ENCODE measurements around the gene PHAF1. TPM values are rescaled to one million over a fixed set of nuclear protein-coding genes. Genes with fewer than 3 reads are reported as not detected.

The PHAF1 gene
- total and polyA plus RNA-seq, 2 of the 13 experiments (the other 11 are each of a cell fraction or from before 2014, with no cell fraction given) = 48.3 to 174 TPM

DNA sequence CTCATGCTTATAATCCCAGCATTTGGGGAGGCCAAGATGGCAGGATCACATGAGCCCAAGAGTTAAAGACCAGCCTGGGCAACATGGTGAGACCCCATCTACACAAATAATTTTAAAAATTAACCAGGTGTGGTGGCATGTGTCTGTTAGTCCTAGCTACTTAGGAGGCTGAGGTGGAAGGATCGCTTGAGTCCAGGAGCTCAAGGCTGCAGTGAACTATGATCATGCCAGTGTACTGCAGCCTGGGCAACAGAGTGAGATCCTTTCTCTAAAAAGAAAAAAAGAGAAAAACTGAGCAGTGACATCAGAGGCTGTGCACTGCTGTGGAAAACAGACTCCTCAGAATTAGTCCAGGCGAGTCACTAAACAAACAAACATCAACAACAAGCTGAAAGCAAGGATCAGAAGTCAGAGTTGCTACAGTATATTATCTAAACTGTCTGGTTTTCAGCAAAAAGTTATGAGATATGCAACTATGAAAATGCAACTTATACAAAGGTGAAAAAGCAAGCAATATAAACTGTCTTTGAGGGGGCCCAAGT, 41.5 kb upstream of the PHAF1 start (continued):
- TF ChIP-seq, protein P1, sequence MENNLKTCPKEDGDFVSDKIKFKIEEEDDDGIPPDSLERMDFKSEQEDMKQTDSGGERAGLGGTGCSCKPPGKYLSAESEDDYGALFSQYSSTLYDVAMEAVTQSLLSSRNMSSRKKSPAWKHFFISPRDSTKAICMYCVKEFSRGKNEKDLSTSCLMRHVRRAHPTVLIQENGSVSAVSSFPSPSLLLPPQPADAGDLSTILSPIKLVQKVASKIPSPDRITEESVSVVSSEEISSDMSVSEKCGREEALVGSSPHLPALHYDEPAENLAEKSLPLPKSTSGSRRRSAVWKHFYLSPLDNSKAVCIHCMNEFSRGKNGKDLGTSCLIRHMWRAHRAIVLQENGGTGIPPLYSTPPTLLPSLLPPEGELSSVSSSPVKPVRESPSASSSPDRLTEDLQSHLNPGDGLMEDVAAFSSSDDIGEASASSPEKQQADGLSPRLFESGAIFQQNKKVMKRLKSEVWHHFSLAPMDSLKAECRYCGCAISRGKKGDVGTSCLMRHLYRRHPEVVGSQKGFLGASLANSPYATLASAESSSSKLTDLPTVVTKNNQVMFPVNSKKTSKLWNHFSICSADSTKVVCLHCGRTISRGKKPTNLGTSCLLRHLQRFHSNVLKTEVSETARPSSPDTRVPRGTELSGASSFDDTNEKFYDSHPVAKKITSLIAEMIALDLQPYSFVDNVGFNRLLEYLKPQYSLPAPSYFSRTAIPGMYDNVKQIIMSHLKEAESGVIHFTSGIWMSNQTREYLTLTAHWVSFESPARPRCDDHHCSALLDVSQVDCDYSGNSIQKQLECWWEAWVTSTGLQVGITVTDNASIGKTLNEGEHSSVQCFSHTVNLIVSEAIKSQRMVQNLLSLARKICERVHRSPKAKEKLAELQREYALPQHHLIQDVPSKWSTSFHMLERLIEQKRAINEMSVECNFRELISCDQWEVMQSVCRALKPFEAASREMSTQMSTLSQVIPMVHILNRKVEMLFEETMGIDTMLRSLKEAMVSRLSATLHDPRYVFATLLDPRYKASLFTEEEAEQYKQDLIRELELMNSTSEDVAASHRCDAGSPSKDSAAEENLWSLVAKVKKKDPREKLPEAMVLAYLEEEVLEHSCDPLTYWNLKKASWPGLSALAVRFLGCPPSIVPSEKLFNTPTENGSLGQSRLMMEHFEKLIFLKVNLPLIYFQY (CRISPR knock-in tag; IDR thresholded peaks at IDR 0.05; ENCODE audit: borderline replicate concordance) = no peak
- no peak for TF ChIP-seq PLRG1 (conservative IDR thresholded peaks at IDR 0.05)
- TF ChIP-seq, protein P2, sequence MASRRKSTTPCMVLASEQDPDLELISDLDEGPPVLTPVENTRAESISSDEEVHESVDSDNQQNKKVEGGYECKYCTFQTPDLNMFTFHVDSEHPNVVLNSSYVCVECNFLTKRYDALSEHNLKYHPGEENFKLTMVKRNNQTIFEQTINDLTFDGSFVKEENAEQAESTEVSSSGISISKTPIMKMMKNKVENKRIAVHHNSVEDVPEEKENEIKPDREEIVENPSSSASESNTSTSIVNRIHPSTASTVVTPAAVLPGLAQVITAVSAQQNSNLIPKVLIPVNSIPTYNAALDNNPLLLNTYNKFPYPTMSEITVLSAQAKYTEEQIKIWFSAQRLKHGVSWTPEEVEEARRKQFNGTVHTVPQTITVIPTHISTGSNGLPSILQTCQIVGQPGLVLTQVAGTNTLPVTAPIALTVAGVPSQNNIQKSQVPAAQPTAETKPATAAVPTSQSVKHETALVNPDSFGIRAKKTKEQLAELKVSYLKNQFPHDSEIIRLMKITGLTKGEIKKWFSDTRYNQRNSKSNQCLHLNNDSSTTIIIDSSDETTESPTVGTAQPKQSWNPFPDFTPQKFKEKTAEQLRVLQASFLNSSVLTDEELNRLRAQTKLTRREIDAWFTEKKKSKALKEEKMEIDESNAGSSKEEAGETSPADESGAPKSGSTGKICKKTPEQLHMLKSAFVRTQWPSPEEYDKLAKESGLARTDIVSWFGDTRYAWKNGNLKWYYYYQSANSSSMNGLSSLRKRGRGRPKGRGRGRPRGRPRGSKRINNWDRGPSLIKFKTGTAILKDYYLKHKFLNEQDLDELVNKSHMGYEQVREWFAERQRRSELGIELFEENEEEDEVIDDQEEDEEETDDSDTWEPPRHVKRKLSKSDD (CRISPR knock-in tag; IDR thresholded peaks at IDR 0.05; ENCODE audit: low read depth) = no peak
- TF ChIP-seq, protein P3, sequence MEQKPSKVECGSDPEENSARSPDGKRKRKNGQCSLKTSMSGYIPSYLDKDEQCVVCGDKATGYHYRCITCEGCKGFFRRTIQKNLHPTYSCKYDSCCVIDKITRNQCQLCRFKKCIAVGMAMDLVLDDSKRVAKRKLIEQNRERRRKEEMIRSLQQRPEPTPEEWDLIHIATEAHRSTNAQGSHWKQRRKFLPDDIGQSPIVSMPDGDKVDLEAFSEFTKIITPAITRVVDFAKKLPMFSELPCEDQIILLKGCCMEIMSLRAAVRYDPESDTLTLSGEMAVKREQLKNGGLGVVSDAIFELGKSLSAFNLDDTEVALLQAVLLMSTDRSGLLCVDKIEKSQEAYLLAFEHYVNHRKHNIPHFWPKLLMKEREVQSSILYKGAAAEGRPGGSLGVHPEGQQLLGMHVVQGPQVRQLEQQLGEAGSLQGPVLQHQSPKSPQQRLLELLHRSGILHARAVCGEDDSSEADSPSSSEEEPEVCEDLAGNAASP (CRISPR knock-in tag; IDR thresholded peaks at IDR 0.05; ENCODE audit: borderline replicate concordance) = no peak
- TF ChIP-seq FOXP1 (IDR thresholded peaks at IDR 0.05) = no peak
- TF ChIP-seq FOXP1 (CRISPR knock-in tag; IDR thresholded peaks at IDR 0.05) = peak; percentile 51; the same call in 1 of the 2 replicates
- TF ChIP-seq ZNF883 (CRISPR knock-in tag; IDR thresholded peaks at IDR 0.05; ENCODE audit: not compliant biosample characterization) = no peak
- TF ChIP-seq FOXA3 (CRISPR knock-in tag; IDR thresholded peaks at IDR 0.05) = peak; percentile 42; the same call in 1 of the 2 replicates
- TF ChIP-seq IKZF1 (IDR thresholded peaks at IDR 0.05) = no peak
- TF ChIP-seq CC2D1A (CRISPR knock-in tag; IDR thresholded peaks at IDR 0.05) = no peak
- no peak for TF ChIP-seq FOXA1 (IDR thresholded peaks at IDR 0.05)
- TF ChIP-seq FOXA1 (CRISPR knock-in tag; IDR thresholded peaks at IDR 0.05) = 0 out of 2 replicates have a peak, but pooled peaks have one; percentile 34
- no peak for TF ChIP-seq KDM4B (CRISPR knock-in tag; IDR thresholded peaks at IDR 0.05)
- TF ChIP-seq FOXO1 (CRISPR knock-in tag; IDR thresholded peaks at IDR 0.05) = no peak
- no peak for TF ChIP-seq HNF4G (IDR thresholded peaks at IDR 0.05; ENCODE audit: borderline replicate concordance, low read depth, low read length)
- TF ChIP-seq HNF4G (CRISPR knock-in tag; IDR thresholded peaks at IDR 0.05; ENCODE audit: borderline replicate concordance, low read depth) = no peak
- TF ChIP-seq ZC3H4 (CRISPR knock-in tag; IDR thresholded peaks at IDR 0.05; ENCODE audit: borderline replicate concordance) = no peak
- no peak for TF ChIP-seq SMAD1 (CRISPR knock-in tag; IDR thresholded peaks at IDR 0.05; ENCODE audit: borderline replicate concordance, low read depth)
- no peak for TF ChIP-seq ZBTB7B (CRISPR knock-in tag; IDR thresholded peaks at IDR 0.05)
- no peak for TF ChIP-seq ZNF703 (CRISPR knock-in tag; IDR thresholded peaks at IDR 0.05; ENCODE audit: borderline replicate concordance)
- no peak for TF ChIP-seq ZNF337 (CRISPR knock-in tag; IDR thresholded peaks at IDR 0.05; ENCODE audit: borderline replicate concordance, low read depth)
- peak; percentile 52; the same call in 1 of the 2 replicates for TF ChIP-seq ZMYM3 (CRISPR knock-in tag; IDR thresholded peaks at IDR 0.05)
- TF ChIP-seq HNRNPL (IDR thresholded peaks at IDR 0.05; ENCODE audit: low read depth, low read length) = no peak
- TF ChIP-seq MIER3 (CRISPR knock-in tag; IDR thresholded peaks at IDR 0.05; ENCODE audit: borderline replicate concordance) = no peak

Data from HepG2 (cell line).